H1 (cell line): ENCODE results near the gene SH2D4B. TPM values are rescaled to one million over a fixed set of nuclear protein-coding genes. Genes with fewer than 3 reads are reported as not detected.

Source experiments
- BACH1 ChIP-seq: IDR thresholded peaks from 2 replicates; pipeline ENCODE4 v1.6.1; 2012; ENCODE audit warnings: low read length, improper control_type of control experiment
- CHD2 ChIP-seq: IDR thresholded peaks from 2 replicates; pipeline ENCODE4 v1.6.1; 2012; ENCODE audit warnings: low read length, improper control_type of control experiment
- GTF2F1 ChIP-seq: IDR thresholded peaks from 2 replicates; pipeline ENCODE4 v1.6.1; 2012; ENCODE audit warnings: low read depth, low read length, improper control_type of control experiment, borderline replicate concordance
- HDAC2 ChIP-seq, 2 experiments: fragments of 300-600 bp in 1 of 2; sonication (generic) in 1 of 2; IDR thresholded peaks; 2 replicates each; pipeline ENCODE4 v1.6.1; 2011 to 2012; ENCODE audit warnings: low read depth in 2 of 2, low read length in 2 of 2, mild to moderate bottlenecking in 2 of 2, moderate library complexity in 2 of 2, borderline replicate concordance in 1 of 2, inconsistent platforms in 1 of 2
- KDM1A ChIP-seq: fragments of 200-600, 300-600 bp; sonication (generic); IDR thresholded peaks from 2 replicates; pipeline ENCODE4 v1.7.1; 2016; ENCODE audit warnings: mild to moderate bottlenecking, low read length, borderline replicate concordance
- PHF8 ChIP-seq: fragments of 200-600 bp; sonication (generic); conservative IDR thresholded peaks from 2 replicates; pipeline ENCODE4 v1.7.1; 2012; ENCODE audit warnings: low read depth, mild to moderate bottlenecking, inconsistent platforms, low read length, moderate library complexity
- POLR2AphosphoS5 ChIP-seq: IDR thresholded peaks from 2 replicates; pipeline ENCODE4 v1.6.1; 2011; ENCODE audit warnings: low read depth, low read length
- RNF2 ChIP-seq: fragments of 200-900, 300-1000 bp; sonication (generic); IDR thresholded peaks from 2 replicates; pipeline ENCODE4 v1.7.1; 2016; ENCODE audit warnings: borderline replicate concordance, low read depth, mild to moderate bottlenecking, antibody characterized with exemption, low read length; ENCODE audit not compliant: poor library complexity, severe bottlenecking; ENCODE audit errors: missing control alignments
- TAF1 ChIP-seq: IDR thresholded peaks from 2 replicates; pipeline ENCODE4 v1.6.1; 2011; ENCODE audit warnings: mild to moderate bottlenecking, low read depth, low read length
- polyA plus RNA-seq, 7 experiments: library from polyadenylated mRNA; depleted of rRNA in 3 of 7; stranded (reverse) in 5 of 7; unstranded in 2 of 7; fragments of >200 nt in 5 of 7; fragments of 200-250 nt in 2 of 7; gene quantifications; 1 replicate in 5 of 7; 2 replicates in 1 of 7; 4 replicates in 1 of 7; pipeline versions ENCODE4 v1.2.1 to v1.2.3, GENCODE V29; 2011 to 2013; ENCODE audit warnings: missing spikeins in 2 of 7, mixed read lengths in 2 of 7
- total RNA-seq: library from RNA; stranded (reverse); fragmentation: NEBNext Ultra II Directional; extraction: Animal tissue kit (Norgen Biotek cat#: 25700); gene quantifications from 2 replicates; pipeline ENCODE4 v1.2.1, GENCODE V29; 2021
- TF ChIP-seq, protein P1 (sequence below): IDR thresholded peaks from 2 replicates; pipeline ENCODE4 v1.6.1; 2012; ENCODE audit warnings: inconsistent platforms

The SH2D4B gene
- total and polyA plus RNA-seq, 2 of the 8 experiments (the other 6 are each of a cell fraction or from before 2014, with no cell fraction given), result 0.06 to 0.13 TPM

DNA sequence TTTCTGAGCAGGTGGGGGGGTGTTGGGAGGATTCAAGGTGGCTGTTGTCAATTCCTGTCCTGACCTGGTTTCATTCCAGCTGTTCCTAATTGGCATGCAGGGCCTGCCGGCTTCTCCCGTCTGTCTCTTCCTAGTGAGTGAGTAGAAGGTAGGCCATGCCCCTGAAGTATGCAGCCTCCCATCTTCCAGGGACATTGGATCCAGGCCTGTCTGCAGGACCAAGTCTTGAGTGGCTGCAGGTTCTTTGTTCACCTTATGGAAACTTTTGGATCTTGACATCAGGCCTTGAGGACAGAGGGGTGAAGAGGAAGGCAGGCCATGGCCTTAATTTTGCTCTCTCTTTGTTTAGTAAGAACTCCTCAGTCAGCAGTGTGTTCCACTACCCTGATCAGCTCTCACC is 131.8 kb downstream of the SH2D4B start (continued):
- no peak for TF ChIP-seq POLR2AphosphoS5
- TF ChIP-seq BACH1, result no peak
- TF ChIP-seq CHD2, result no peak
- TF ChIP-seq, protein P1, sequence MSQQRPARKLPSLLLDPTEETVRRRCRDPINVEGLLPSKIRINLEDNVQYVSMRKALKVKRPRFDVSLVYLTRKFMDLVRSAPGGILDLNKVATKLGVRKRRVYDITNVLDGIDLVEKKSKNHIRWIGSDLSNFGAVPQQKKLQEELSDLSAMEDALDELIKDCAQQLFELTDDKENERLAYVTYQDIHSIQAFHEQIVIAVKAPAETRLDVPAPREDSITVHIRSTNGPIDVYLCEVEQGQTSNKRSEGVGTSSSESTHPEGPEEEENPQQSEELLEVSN, result no peak
- TF ChIP-seq KDM1A, result no peak
- no peak for TF ChIP-seq TAF1
- no peak for TF ChIP-seq PHF8
- TF ChIP-seq HDAC2 (IDR thresholded peaks at IDR 0.05; ENCODE audit: borderline replicate concordance in 1 of 2, low read depth in 2 of 2, low read length in 2 of 2), result no peak
- TF ChIP-seq RNF2, result no peak
- no peak for TF ChIP-seq GTF2F1
